ENCODE results near the gene POR. TPM values are rescaled to one million over a fixed set of nuclear protein-coding genes. Genes with fewer than 3 reads are reported as not detected.

Gene POR
- total RNA-seq, 1 experiment from 2014 or later = 151 TPM

DNA sequence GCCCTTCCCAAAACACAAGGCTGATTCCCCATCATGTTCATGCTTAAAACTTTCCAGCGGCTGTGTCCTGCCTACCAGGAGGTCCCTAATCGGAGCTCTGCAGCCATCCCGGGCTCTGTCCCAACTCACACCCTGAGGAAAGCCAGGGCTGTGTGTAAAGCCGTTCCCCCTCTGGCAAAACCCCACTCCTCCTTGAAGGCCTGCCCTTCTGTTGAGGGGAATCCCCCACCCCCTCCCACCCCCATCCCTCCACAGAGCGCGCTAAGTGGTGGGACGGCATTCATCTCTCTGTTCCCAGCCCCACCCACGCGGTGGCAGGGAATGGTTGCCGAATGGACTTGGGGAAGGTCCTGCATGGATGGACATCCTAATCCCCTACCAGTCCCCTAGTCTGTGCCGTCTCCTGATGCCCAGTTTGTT lies 80.1 kb downstream of the POR start:
- ChIA-PET POLR2A (interaction anchor here (0.8 kb wide), 1 partner anchor 123 kb away, joined by 3 read pairs; no protein-coding TSS in a partner anchor), CTCF (interaction anchor here (1.3 to 3.3 kb wide), 2 partner anchors 22 to 25 kb away, joined by 3 to 17 read pairs; no protein-coding TSS in a partner anchor)
- peaks cover 2% of the 10 kb centered on the region; the same call in 1 of the 2 replicates for H3K36me3 Mint-ChIP-seq

GRCh38 chr7:75995996-75996395 lies 81.0 kb downstream of the POR start:
- Mint-ChIP-seq H3K4me1 (peaks cover 11% of the 10 kb centered on the region), H3K4me3 (no peak overlapping the region), H3K9me3 (no peaks in the 10 kb centered on the region), H3K27ac (no peak overlapping the region), H3K27me3 (ENCODE audit: low read depth) (no peaks in the 10 kb centered on the region), H3K36me3 (peaks cover 2% of the 10 kb centered on the region; the same call in 1 of the 2 replicates)
- no peak for ATAC-seq
- POLR2A ChIA-PET = no interaction called here
- CTCF ChIA-PET = interaction anchor here (1.5 kb wide), 1 partner anchor 24 kb away, joined by 5 read pairs; no protein-coding TSS in a partner anchor
- no peak for DNase-seq (ENCODE audit: low spot score)
- TF ChIP-seq NR3C1 (CRISPR knock-in tag; conservative IDR thresholded peaks at IDR 0.05; ENCODE audit: low read depth) (no peak), RORB (CRISPR knock-in tag; IDR thresholded peaks at IDR 0.05) (no peak), TEAD4 (CRISPR knock-in tag; IDR thresholded peaks at IDR 0.05) (no peak), ZBTB43 (CRISPR knock-in tag; IDR thresholded peaks at IDR 0.05) (no peak), ATF1 (CRISPR knock-in tag; IDR thresholded peaks at IDR 0.05) (no peak), CREM (CRISPR knock-in tag; IDR thresholded peaks at IDR 0.05) (no peak), NFYB (CRISPR knock-in tag; conservative IDR thresholded peaks at IDR 0.05; ENCODE audit: low read depth) (no peak), ZNF263 (CRISPR knock-in tag; IDR thresholded peaks at IDR 0.05; ENCODE audit: low read depth) (no peak), PREB (CRISPR knock-in tag; IDR thresholded peaks at IDR 0.05; ENCODE audit: borderline replicate concordance) (no peak), AFF4 (CRISPR knock-in tag; IDR thresholded peaks at IDR 0.05; ENCODE audit: borderline replicate concordance) (no peak)
- TF ChIP-seq, protein P1, sequence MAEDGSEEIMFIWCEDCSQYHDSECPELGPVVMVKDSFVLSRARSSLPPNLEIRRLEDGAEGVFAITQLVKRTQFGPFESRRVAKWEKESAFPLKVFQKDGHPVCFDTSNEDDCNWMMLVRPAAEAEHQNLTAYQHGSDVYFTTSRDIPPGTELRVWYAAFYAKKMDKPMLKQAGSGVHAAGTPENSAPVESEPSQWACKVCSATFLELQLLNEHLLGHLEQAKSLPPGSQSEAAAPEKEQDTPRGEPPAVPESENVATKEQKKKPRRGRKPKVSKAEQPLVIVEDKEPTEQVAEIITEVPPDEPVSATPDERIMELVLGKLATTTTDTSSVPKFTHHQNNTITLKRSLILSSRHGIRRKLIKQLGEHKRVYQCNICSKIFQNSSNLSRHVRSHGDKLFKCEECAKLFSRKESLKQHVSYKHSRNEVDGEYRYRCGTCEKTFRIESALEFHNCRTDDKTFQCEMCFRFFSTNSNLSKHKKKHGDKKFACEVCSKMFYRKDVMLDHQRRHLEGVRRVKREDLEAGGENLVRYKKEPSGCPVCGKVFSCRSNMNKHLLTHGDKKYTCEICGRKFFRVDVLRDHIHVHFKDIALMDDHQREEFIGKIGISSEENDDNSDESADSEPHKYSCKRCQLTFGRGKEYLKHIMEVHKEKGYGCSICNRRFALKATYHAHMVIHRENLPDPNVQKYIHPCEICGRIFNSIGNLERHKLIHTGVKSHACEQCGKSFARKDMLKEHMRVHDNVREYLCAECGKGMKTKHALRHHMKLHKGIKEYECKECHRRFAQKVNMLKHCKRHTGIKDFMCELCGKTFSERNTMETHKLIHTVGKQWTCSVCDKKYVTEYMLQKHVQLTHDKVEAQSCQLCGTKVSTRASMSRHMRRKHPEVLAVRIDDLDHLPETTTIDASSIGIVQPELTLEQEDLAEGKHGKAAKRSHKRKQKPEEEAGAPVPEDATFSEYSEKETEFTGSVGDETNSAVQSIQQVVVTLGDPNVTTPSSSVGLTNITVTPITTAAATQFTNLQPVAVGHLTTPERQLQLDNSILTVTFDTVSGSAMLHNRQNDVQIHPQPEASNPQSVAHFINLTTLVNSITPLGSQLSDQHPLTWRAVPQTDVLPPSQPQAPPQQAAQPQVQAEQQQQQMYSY (CRISPR knock-in tag; IDR thresholded peaks at IDR 0.05) = no peak

More for the DNA sequence above, 80.1 kb downstream of the POR start:
- no peak for TF ChIP-seq FOXK1 (CRISPR knock-in tag; IDR thresholded peaks at IDR 0.05)
- TF ChIP-seq ZNF232 (CRISPR knock-in tag; IDR thresholded peaks at IDR 0.05) = no peak; the same call in 1 of the 2 replicates
- no peak for TF ChIP-seq AFF4 (CRISPR knock-in tag; IDR thresholded peaks at IDR 0.05; ENCODE audit: borderline replicate concordance)
- TF ChIP-seq ZNF317 (CRISPR knock-in tag; IDR thresholded peaks at IDR 0.05; ENCODE audit: borderline replicate concordance, low read depth) = no peak
- Mint-ChIP-seq H3K27me3 (ENCODE audit: low read depth) (no peaks in the 10 kb centered on the region), H3K4me3 (peak overlapping the region; percentile 72), H3K9me3 (no peaks in the 10 kb centered on the region), H3K4me1 (peaks cover 18% of the 10 kb centered on the region), H3K27ac (no peak overlapping the region; the same call in 1 of the 2 replicates)
- ATAC-seq (no peak), DNase-seq (ENCODE audit: low spot score) (no peak)

All from WTC11 (cell line).